ENCODE results near the gene TMBIM1.

The TMBIM1 gene

DNA sequence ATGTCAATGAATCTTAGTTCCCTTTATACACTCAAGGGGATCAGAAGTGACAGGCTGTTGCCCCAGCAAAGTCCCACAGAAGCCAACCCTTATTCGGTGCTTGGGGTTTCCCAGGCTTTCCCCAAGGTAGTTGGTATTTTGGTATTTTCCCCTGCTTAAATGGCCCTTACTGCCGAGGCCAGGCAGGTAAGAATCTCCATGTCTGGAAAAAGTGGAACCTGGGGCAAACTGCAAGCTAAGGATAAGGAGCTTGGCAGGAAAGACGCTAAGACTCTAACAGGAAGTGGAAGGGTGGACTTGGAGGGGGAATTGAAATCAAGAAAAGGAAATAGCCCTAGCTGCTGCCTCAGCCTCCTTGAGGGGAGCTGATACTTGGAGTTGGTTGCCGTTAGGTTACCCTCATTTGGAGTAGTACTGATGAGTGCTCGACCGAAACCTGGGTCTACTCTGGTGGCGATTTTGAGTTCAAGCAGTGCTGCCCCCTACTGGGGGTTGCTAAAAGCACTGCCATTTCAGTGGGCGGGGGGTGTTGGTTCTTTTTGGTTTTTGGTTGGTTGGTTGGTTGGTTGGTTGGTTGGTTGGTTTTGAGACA lies 34.8 kb downstream of the TMBIM1 start:
- peak; percentile 87 to 96 (median 91) for DNase-seq

DNA sequence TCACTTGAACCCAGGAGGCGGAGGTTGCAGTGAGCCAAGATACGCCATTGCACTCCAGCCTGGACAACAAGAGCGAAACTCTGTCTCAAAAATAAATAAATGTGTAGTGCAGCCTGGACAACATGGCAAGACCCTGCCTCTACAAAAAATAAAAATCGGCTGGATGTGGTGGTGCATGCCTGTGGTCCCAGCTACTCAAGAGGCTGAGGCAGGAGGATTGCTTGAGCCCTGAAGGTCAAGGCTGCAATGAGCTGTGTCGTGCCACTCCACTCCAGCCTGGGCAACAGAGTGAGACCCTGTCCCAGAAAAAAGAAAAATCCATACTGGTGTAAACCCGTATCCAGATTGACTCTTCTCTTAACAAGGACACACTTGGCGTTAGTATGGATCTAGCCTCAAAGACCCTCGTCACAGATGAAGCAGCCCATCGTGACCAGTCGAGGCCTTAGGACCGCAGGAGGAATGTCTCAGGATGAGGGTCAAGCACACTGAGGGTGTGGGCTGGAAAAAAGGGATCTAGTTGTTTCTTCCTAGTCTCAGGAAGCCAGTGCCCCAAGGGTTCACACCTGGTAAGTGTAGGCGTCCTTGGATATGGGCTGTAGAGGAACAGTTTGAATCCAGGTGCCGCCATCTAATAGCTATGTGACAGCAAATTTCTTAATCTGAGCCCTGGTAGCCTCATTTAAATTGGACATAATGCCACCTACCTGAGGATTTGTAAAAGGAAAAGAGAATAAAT lies 35.5 kb downstream of the TMBIM1 start:
- DNase-seq, result no peak

DNA sequence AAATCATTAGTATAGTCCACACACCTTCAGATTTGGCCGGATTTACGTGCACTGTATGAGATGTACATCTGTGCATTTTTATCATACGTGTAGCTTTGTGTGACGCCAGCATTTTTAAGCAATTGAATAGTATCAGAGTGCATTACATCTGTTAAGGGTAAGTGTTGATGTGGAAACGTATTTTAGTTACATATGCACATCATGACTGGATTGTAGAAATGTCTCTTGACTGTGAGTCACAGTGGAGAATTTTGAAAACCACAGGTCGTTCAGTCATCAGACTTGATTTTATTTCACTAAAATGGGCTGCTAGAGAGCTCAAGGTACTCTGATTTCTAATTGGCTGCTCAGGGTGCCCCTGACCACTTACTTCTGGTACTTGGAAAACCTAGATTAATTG lies 36.9 kb downstream of the TMBIM1 start:
- peak; percentile 42 to 85 (median 65) for DNase-seq

DNA sequence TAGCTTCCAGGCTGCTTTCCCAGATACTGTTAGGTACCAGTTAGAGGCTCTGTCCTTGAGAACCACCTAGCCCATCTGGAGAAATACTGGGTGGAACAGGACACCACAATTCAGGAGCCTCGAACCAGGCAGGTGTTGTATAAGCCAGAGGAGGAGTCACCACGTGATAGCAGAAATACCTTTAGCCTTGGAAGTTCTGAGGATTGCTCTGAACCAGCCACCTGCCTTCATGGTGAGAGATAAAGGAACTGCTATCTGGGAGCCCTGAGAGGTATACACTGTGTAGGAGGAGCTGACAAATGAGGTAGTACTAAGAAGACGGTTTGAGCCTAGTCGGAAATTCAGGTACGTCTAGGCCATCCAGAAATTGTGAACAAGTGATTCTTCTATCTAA lies 39.1 kb downstream of the TMBIM1 start:
- no peak for DNase-seq

DNA sequence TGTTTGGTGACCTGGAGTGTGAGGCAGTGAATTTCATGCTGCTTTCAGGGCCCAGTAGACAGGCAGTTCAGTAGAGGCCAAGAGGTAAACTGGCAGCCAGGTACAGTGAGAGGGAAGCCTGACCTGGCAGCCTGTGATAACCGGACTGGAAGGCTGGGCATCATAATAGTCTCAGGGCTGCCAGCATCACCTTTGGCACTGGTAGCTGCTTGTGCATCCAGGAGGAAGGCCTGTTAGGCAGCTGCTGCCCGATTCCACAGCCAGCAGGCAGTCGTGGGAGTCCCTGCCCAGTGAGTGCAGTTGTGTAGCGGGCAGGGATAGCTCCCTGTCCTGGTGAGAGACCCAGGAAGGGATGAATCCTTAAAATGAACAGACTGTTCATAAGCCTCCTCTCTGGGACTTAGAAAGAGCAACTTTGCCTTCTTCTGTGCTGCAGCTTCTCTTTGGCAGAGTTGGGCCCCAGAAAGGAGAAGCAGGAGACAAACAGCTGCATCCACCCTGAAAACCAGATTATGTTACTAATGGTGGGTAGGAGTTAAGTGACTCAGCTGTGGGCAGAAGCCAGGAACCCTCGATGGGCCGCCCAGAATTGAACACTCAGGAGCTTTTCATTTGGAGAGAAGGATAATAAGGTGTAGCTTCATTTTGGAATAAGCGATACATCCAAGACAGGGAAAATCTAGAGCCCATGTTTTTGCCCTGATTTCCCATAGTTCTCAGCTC lies 39.6 kb downstream of the TMBIM1 start:
- peak; percentile 72 to 85 (median 78) for DNase-seq

DNA sequence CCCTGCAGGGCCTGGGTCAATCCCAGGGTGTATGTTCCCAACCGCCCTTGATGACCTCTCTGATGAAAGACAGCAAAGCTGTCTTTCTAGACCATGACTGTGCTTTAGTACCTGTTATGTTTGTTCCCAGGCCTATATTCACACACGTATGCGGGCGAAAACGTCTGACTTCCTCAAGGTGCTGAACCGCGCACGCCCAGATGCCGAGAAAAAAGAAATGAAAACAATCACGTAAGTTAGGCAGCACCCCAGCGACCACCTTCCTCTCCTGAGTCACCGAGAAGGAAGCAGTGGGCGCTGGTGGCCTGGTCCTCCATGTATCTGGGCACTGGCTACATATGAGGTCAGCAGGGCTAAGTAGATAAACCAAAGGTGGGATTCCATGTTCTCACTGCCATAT lies 42.6 kb downstream of the TMBIM1 start:
- DNase-seq, result peak in 2 of 4 experiments; percentile 47 to 52

DNA sequence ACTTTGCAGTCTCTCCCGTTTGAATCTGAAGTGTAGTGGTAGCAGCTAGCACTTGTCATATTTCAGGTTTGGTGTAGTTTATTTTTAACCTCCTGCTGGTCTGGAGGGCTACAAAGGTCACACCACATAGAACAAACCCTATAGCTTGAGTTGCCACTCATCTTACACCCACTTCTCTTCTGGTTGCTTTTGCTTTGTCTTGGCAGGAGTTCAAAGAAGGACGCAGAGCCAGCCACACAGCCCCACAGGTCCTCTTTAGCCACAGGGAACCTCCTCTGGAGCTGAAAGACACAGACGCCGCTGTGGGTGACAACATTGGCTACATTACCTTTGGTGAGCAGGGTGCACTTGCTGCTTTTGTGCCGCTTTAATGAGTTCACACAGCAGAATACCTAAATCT lies 47.1 kb downstream of the TMBIM1 start:
- no peak for DNase-seq

DNA sequence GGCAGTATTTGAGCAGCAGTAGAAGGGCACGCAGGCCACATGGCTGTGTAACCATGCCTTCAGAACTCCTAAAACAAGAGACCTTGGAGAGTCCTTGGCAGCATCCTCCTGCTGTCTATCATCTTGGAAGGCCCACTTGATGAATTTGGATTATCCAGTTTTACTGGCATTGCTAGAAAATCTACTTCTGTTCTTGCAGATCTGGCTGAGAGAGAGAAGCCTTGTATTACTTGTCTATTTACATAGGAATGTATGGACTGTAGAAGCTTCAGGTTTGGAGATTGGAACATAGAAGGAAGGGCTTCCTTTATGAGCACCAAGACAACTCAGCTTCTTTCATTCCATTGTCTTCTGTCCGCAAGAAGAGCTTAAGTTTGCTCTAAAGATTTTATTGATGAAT lies 47.6 kb downstream of the TMBIM1 start:
- DNase-seq, result no peak

DNA sequence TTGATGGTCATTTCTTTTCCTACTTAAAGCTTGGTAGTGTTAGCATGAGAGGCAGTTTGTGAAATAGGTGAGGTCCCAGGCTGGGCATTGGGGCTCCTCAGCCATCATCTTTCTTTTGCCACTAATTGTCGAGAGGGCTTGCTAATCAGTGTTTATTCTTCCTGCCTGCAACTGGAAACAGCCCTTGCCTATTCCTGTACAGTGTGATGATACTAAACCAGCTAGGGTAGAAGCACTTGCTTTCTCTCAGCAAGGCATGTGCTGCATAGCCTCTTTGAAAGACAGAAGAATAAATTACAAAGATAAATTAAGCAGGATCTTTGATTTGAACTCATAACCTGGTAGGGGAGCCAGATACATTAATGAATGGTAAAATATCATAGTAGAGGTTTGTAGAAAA lies 48.1 kb downstream of the TMBIM1 start:
- no peak for DNase-seq

DNA sequence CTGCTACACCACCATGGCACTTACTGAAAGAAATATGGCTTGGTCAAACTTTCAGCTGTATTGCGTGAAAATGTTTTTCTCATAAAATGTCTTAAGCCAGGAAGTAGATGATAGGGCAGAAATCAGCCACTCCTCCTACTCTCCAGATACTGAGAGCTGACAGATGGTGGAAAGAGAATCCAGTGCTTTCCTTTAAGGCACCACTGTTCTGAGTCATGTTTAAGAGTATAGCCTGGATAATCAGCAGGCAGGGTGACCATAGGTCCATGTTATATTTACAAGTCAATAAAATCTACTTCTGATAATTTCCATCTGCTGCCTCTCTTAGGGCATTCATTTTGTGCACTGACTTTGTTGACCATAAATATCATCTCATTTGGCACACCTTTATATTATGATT lies 53.4 kb downstream of the TMBIM1 start:
- DNase-seq, result no peak

DNA sequence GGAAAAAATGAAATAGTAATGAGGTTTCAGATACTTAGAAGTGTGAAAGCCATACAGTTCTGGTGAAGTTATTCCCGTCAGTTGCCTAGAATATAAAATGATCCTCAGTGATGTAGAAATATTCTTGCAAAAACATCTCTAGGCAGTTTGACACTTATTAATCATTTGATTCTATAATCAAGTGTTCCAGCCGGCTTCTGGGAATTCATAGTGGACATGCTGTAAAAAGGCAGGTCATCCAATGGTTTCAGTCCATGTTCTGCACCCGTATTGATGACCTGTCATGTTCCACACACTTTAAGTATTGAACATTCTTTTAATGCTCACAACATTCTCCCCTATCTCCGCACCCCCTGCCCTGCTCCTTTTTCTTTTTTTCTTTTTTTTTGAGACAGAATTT lies 55.5 kb downstream of the TMBIM1 start:
- no peak for DNase-seq

DNA sequence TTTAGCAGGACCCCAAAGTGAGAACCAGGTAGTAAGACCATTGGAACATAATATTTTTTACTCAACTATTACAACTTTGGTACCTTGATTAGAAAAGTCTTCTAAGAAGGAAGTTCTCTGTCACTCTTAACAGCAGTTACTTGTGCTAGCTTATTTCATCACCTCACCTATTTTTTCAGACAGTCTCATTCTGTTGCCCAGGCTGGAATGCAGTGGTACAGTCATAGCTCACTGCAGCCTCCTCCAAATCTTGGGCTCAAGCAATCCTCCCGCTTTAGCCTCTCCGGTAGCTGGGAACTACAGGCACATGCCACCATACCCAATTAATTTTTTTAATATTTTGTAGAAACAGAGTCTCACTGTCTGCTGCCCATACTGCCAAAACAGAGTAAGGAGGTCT lies 57.3 kb downstream of the TMBIM1 start:
- no peak for DNase-seq

DNA sequence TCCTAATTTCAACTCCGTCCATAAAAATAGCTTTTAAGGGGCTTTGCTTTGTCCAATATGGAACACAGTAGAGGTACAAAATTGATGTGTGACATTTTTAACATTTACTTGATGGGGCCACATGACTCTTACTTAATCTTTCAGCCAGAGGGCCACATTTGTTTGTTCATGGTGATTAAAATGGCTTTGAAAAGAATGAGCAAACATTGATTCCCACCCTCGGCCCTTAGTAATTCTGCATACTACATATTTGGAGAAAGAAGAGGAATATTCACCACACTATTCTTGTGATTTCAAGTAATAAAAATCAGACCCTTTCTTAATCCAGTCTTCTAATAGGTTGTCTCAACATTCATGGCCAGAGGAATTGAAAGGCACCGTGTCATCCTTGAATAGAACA lies 57.8 kb downstream of the TMBIM1 start:
- no peak for DNase-seq

DNA sequence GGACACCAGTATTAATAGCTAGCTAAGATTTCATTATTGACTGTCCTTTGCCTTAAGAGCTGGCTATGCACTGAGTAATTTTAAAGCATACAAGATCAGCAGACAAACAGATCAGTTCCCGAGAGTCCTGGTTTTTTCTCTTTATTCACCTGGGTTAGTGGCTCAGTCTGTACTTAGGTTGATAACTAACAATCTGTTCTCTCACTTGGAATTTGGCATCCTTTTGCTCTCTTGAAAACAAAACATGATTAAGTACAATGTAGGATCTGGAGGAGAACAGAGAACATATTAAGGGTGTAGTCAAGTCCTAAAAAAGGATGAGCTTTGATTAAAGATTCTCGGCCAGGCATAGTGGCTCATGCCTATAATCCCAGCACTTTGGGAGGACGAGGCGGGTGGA lies 58.8 kb downstream of the TMBIM1 start:
- no peak for DNase-seq

DNA sequence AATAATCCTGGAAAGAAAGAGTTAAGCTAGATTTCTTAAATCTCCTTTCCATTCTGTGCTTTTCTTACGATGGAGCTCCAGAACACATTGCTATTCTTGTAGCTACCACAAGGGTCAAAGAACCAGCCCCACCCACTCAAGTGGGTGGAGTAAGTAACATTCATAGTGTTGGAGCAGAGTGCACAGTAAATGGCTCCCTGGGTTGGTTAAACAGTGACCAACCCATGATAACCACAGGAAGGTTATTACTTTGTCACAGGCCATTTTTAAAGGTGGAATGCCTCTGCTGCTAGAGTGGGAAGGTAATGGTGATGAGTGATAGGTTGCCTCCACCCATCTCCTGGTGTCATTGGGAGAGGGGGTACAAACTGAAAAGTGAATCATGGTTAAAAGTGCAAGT lies 61.4 kb downstream of the TMBIM1 start:
- DNase-seq, result peak in 3 of 4 experiments; percentile 49 to 65 (median 61)

DNA sequence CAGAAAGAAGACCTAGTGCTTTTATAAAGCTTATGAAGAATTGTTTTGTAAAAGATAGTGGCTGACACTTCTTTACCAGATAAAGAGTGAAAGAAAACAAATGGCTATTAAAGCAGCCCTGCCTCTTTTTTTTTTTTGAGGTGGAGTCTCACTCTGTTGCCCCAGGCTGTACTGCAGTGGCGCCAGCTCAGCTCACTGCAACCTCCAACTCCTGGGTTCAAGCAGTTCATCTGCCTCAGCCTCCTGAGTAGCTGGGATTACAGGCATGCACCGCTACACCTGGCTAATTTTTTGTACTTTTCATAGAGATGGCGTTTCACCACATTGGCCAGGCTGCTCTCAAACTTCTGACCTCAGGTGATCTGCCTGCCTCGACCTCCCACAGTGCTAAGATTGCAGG lies 62.5 kb downstream of the TMBIM1 start:
- no peak for DNase-seq

DNA sequence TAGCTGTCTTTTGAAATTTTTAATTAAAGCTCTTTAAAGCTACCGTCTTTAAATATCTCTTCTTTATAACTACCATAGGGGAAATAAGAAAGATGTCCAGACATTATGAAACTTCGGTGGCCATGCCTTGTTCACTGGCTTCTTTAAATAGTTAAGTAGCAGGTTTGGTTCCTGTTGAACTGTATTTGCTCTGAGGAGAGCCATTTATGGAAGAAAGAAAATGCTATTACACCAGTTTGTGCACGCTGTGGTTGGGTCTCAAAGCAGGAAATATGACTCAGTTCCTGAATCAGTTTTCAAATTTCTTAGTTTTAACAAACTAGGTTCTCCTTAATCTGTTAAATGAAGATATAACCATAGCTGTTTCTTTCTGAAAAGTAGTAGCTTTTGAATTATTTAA lies 63.1 kb downstream of the TMBIM1 start:
- peak; percentile 72 to 94 (median 86) for DNase-seq

DNA sequence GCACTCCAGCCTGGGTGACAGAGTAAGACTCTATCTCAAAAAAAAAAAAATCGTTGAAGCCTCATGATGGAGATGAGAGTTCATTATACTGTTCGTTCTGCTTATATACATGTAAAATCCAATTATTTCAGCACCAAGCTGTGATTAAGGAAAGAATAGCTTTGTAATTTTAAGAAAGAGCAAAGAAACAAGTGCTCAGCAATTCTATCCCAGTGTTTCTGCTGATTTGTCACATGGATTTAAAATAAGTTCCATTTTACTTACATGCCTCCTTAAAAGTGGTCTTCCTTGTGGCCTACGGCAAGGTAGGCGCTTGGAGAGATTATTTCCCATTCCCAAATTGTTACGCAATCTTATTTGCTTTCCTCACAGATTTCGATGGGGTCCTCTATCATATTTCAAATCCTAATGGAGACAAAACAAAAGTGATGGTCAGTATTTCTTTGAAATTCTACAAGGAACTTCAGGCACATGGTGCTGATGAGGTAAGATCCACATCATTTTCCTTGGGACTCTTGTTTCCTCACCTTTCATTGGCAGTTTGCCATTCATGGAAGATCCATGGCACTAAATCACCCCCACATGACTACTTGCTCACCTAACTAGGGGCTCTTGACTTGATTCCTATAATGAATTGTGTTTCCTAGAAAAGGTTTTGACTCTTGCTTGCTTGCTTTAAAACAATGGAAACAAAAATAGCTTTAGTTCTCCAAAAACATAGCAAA lies 63.8 kb downstream of the TMBIM1 start:
- DNase-seq, result peak; percentile 32 to 76 (median 52)

DNA sequence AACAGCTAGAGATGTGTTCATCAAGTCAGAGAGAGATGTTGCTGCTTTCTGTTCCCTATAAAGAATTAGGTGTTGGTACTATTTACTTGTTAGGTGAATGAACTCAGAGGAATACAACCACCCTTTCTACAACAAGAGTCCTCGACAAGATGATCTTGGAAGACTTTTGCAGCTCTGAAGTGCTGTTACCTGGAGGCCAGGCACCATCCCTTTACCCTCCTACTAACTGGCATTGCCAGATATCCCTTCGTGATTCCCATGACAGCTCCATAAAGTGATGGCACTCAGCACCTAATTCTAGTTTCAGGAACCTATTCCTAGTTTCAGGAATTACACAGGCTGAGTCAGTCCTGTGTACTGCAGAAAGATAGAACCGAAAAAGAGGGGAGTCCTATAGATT lies 65.4 kb downstream of the TMBIM1 start:
- DNase-seq, result no peak

All from suppressor macrophage (primary cell).